HG03280 (cell line): ENCODE measurements around the gene VWDE.

ENCODE experiments used
- ATAC-seq: cut with Tn5 transposase; IDR thresholded peaks from one replicate; pipeline ENCODE4 v1.9.1; 2021; ENCODE audit warnings: mild to moderate bottlenecking, moderate library complexity; ENCODE audit not compliant: unreplicated experiment

The VWDE gene

DNA sequence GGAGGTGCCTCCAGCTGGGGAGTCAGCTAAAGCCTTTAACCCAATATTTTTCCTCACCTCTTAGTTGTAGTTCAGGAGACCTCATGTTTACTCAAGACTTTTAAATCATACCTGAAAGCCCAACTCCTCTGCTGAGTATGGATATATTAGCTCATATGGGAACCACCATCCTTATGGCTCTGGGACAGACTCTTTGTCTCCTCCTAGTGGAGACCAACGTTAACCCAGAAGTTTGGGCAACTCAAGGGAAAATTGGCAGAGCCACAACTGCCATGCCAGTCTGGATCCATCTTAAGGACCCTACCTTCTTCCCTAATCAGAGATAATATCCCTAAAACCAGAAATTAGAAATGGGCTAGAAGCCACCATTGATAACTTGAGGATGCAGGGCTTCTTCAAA lies 111.8 kb downstream of the VWDE start:
- ATAC-seq: no peak

- ATAC-seq: no peak
Measured at GRCh38 chr7:12290761-12291160, 112.9 kb downstream of the VWDE start.

DNA sequence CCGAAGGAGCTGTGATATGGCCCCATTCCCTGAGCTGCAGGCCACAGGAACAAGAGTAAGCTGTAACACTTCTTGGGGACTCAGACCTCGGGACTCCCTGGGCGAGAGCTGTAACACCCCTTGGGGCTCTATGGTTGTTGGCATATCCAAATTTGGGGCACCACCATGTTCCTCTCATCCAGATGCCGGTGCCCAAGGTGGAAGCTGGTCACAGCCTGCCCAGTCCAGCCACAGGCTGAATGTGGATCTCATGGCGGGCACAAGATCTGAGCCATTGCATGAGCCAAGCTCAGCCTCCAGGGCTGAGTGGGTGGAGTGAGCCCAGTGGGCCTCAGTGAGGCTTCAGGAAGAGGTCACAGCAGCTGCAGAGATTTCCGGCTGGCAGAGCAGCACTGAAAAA lies 113.7 kb downstream of the VWDE start:
- no peak for ATAC-seq

DNA sequence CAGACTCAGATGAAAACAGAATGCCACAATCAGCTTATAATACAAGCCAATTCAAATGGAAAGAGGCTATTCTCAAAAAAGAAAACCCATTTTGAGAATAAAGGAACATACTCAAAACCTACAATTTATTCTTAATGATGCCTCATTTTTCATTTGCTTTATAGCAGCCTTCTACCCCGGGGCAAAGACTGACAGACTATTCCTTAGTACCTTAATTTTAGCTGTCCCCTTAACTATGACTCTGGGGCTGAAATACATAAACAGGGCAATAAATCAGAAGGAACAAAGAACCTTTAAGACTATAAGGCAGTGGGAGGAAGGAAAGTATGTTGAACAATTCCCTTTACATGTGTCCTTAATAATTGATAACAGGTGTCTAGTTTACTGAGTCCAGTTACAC lies 115.8 kb downstream of the VWDE start:
- ATAC-seq: no peak

DNA sequence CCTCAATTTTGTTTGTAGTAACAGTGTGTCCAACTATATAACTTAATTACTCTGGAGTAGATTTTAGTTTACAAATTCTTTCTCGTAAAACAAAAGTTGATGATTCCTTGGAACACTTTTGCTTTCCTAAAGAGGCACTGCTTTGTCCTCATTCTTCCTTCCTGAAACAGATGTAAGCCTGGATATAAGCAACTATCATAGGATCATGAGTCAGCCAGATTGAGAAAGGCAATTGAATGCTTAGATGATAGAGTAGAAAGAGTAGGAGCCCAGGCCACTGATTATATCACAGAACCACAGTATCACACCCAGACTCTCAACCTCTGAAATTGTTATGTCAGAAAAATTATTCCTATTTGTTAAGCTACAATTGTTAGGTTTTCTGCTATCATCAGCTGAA lies 122.6 kb downstream of the VWDE start:
- ATAC-seq: no peak
